H9 (cell line): ENCODE data around the gene AHSG. TPM values are rescaled to one million over a fixed set of nuclear protein-coding genes. Genes with fewer than 3 reads are reported as not detected.

Source experiments
- DNase-seq: peaks from one replicate; pipeline ENCODE4 v3.0.0-alpha.2; 2017
- H2AFZ ChIP-seq: one replicate; pipeline ENCODE4 v1.6.1; 2013; ENCODE audit warnings: mild to moderate bottlenecking, low read length, control low read depth, moderate library complexity
- H2AK5ac ChIP-seq: 2 replicates; pipeline ENCODE4 v1.6.1; 2013; ENCODE audit warnings: low read length, control low read depth, mixed read lengths; ENCODE audit not compliant: insufficient read length
- H2BK120ac ChIP-seq: one replicate; pipeline ENCODE4 v1.6.1; 2013; ENCODE audit warnings: low read depth, mild to moderate bottlenecking, low read length, control low read depth, inconsistent platforms; ENCODE audit not compliant: poor library complexity, severe bottlenecking
- H2BK12ac ChIP-seq: 2 replicates; pipeline ENCODE4 v1.6.1; 2013; ENCODE audit warnings: low read length, control low read depth, mixed read lengths, low read depth; ENCODE audit not compliant: insufficient read length
- H2BK15ac ChIP-seq: 2 replicates; pipeline ENCODE4 v1.6.1; 2013; ENCODE audit warnings: low read depth, low read length, control low read depth
- H2BK20ac ChIP-seq: one replicate; pipeline ENCODE4 v1.6.1; 2013; ENCODE audit warnings: low read depth, mild to moderate bottlenecking, low read length, control low read depth, inconsistent platforms; ENCODE audit not compliant: poor library complexity, severe bottlenecking
- H2BK5ac ChIP-seq: 2 replicates; pipeline ENCODE4 v1.6.1; 2013; ENCODE audit warnings: low read length, control low read depth, mixed read lengths; ENCODE audit not compliant: insufficient read length
- H3K14ac ChIP-seq: 2 replicates; pipeline ENCODE4 v1.6.1; 2013; ENCODE audit warnings: low read length, control low read depth; ENCODE audit not compliant: insufficient read depth
- H3K18ac ChIP-seq: 2 replicates; pipeline ENCODE4 v1.6.1; 2013; ENCODE audit warnings: low read depth, mild to moderate bottlenecking, mixed read lengths, low read length, control low read depth; ENCODE audit not compliant: insufficient read length
- H3K23ac ChIP-seq: 2 replicates; pipeline ENCODE4 v1.6.1; 2013; ENCODE audit warnings: low read length, control low read depth, mixed read lengths, low read depth; ENCODE audit not compliant: insufficient read length
- H3K23me2 ChIP-seq: 2 replicates; pipeline ENCODE4 v1.6.1; 2013; ENCODE audit warnings: low read depth, mild to moderate bottlenecking, mixed read lengths, low read length, control low read depth; ENCODE audit not compliant: insufficient read length, poor library complexity, severe bottlenecking
- H3K27ac ChIP-seq: 2 replicates; pipeline ENCODE4 v1.5.1; 2013; ENCODE audit warnings: low read length, control low read depth, mixed read lengths, low read depth; ENCODE audit not compliant: insufficient read length
- H3K27me3 ChIP-seq: 2 replicates; pipeline ENCODE4 v1.6.1; 2013; ENCODE audit warnings: low read length, control low read depth, inconsistent platforms; ENCODE audit not compliant: insufficient read depth
- H3K4ac ChIP-seq: 2 replicates; pipeline ENCODE4 v1.6.1; 2013; ENCODE audit warnings: low read depth, mild to moderate bottlenecking, control low read depth, inconsistent platforms, low read length, moderate library complexity
- H3K4me1 ChIP-seq: 2 replicates; pipeline ENCODE4 v1.6.1; 2013; ENCODE audit warnings: low read length, control low read depth, inconsistent platforms; ENCODE audit not compliant: insufficient read depth
- H3K4me2 ChIP-seq: 2 replicates; pipeline ENCODE4 v1.6.1; 2013; ENCODE audit warnings: low read length, control low read depth, mixed read lengths; ENCODE audit not compliant: insufficient read length, insufficient read depth
- H3K56ac ChIP-seq: 2 replicates; pipeline ENCODE4 v1.6.1; 2013; ENCODE audit warnings: low read depth, mild to moderate bottlenecking, mixed read lengths, low read length, control low read depth; ENCODE audit not compliant: insufficient read length
- H3K79me1 ChIP-seq: 2 replicates; pipeline ENCODE4 v1.6.1; 2013; ENCODE audit warnings: low read depth, mild to moderate bottlenecking, moderate library complexity, low read length, control low read depth, inconsistent platforms; ENCODE audit not compliant: insufficient read depth, poor library complexity, severe bottlenecking
- H3K79me2 ChIP-seq: 2 replicates; pipeline ENCODE4 v1.6.1; 2013; ENCODE audit warnings: low read length, control low read depth, inconsistent platforms; ENCODE audit not compliant: insufficient read depth
- H3K9ac ChIP-seq: 2 replicates; pipeline ENCODE4 v1.6.1; 2013; ENCODE audit warnings: low read length, control low read depth, mixed read lengths; ENCODE audit not compliant: insufficient read length; ENCODE audit errors: extremely low read depth
- H3K9me3 ChIP-seq: one replicate; pipeline ENCODE4 v1.6.1; 2013; ENCODE audit warnings: low read depth, low read length, inconsistent platforms; ENCODE audit not compliant: control insufficient read depth
- H3T11ph ChIP-seq: one replicate; pipeline ENCODE4 v1.6.1; 2013; ENCODE audit warnings: mild to moderate bottlenecking, low read length, control low read depth, inconsistent platforms
- H4K20me1 ChIP-seq: one replicate; pipeline ENCODE4 v1.6.1; 2013; ENCODE audit not compliant: control insufficient read depth, insufficient read length, insufficient read depth
- H4K5ac ChIP-seq: 2 replicates; pipeline ENCODE4 v1.6.1; 2013; ENCODE audit warnings: low read depth, mild to moderate bottlenecking, mixed read lengths, low read length, control low read depth; ENCODE audit not compliant: insufficient read length
- H4K8ac ChIP-seq: replicated peaks from 2 replicates; pipeline ENCODE4 v1.6.1; 2013; ENCODE audit warnings: low read length, control low read depth, mixed read lengths, low read depth; ENCODE audit not compliant: insufficient read length
- H4K91ac ChIP-seq: 2 replicates; pipeline ENCODE4 v1.6.1; 2013; ENCODE audit warnings: low read depth, mild to moderate bottlenecking, moderate library complexity, mixed read lengths, low read length, control low read depth; ENCODE audit not compliant: insufficient read length
- H3K27ac Mint-ChIP-seq, 3 experiments: 2 replicates in 2 of 3; 3 replicates in 1 of 3; pipeline ENCODE4 v1.8.0; 2020 to 2021; ENCODE audit warnings: mixed read lengths in 3 of 3, mild to moderate bottlenecking in 1 of 3, moderate library complexity in 1 of 3
- H3K27me3 Mint-ChIP-seq: 2 replicates; pipeline ENCODE4 v1.8.0; 2021; ENCODE audit warnings: low read depth, mild to moderate bottlenecking, moderate library complexity, mixed read lengths
- H3K36me3 Mint-ChIP-seq, 3 experiments: 2 replicates in 2 of 3; 3 replicates in 1 of 3; pipeline ENCODE4 v1.8.0; 2020 to 2021; ENCODE audit warnings: low read depth in 3 of 3, mixed read lengths in 3 of 3; ENCODE audit not compliant: insufficient read depth in 1 of 3
- H3K4me1 Mint-ChIP-seq, 2 experiments: 2 replicates each; pipeline ENCODE4 v1.8.0; 2020; ENCODE audit warnings: mixed read lengths in 2 of 2
- H3K4me3 Mint-ChIP-seq, 2 experiments: 2 replicates in 1 of 2; 3 replicates in 1 of 2; pipeline ENCODE4 v1.8.0; 2020 to 2021; ENCODE audit warnings: mild to moderate bottlenecking in 2 of 2, mixed read lengths in 2 of 2, moderate library complexity in 1 of 2
- H3K9me3 Mint-ChIP-seq, 2 experiments: 2 replicates in 1 of 2; 3 replicates in 1 of 2; pipeline ENCODE4 v1.8.0; 2020; ENCODE audit warnings: mild to moderate bottlenecking in 2 of 2, mixed read lengths in 2 of 2, moderate library complexity in 1 of 2
- WGBS: extraction: QIAGEN DNeasy Blood & Tissue Kit; methylation state at CpG from one replicate; pipeline ENCODE4 v1.1.7; 2013; ENCODE audit warnings: missing lambda C conversion rate, low lambda C conversion rate, mixed read lengths; ENCODE audit not compliant: insufficient read length; ENCODE audit errors: extremely low coverage; 5-methylcytosine and 5-hydroxymethylcytosine counted together
- total RNA-seq: library from RNA; stranded (reverse); gene quantifications from 2 replicates; pipeline ENCODE4 v1.2.1, GENCODE V29; 2021
- TF ChIP-seq, protein P1 (sequence below): fragments of 200-600 bp; sonication (generic); conservative IDR thresholded peaks from 3 replicates; pipeline ENCODE4 v1.8.0; 2021; ENCODE audit warnings: antibody characterized with exemption, mild to moderate bottlenecking

The AHSG gene
- total RNA-seq, 1 experiment from 2014 or later, result not detected

DNA sequence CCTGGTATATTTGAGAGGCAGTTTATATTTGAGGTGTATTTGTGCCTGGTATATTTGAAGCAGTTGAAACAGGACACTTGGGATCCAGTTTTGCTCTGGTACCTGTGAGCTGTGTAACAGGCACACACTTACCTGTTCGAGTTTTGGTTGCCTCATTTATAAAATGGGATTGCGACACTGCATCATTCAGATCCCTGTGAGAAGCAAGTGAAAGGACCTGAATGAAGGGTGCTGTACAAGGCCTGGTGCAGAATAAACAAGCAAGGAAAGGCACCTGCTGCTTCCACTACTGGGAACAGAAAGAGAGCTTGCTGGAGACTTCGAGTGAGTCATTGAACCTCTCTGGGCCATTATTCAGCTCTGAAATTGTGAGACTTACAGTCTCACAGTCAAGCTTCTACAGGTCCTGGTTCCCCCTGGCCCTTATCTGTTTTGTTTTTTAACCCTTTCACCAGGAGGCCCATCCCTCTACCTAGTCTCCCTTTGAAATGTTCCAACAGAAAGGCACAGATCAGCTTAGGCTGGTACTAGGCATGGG lies 38.9 kb downstream of the AHSG start:
- Histone ChIP-seq H3K14ac (no peak overlapping the region), H3K23ac (no peak overlapping the region), H4K91ac (no peak overlapping the region), H2BK15ac (no peak overlapping the region), H4K8ac (no peak overlapping the region), H3T11ph (no peak overlapping the region), H3K9me3 (no peaks in the 10 kb centered on the region), H3K4me2 (no peak overlapping the region), H3K79me1 (no peaks in the 10 kb centered on the region), H2BK120ac (no peak overlapping the region), H3K18ac (no peak overlapping the region), H2AK5ac (no peak overlapping the region), H3K9ac (no peak overlapping the region), H3K56ac (no peak overlapping the region), H3K27ac (no peak overlapping the region), H3K27me3 (no peaks in the 10 kb centered on the region), H3K4me1 (no peaks in the 10 kb centered on the region), H3K4ac (no peak overlapping the region), H2AFZ (no peak overlapping the region), H4K20me1 (no peaks in the 10 kb centered on the region), H2BK5ac (no peak overlapping the region), H3K79me2 (no peaks in the 10 kb centered on the region), H2BK20ac (no peak overlapping the region), H3K23me2 (no peaks in the 10 kb centered on the region), H2BK12ac (no peak overlapping the region), H4K5ac (no peak overlapping the region)
- H3K27me3 Mint-ChIP-seq, result peaks cover 3% of the 10 kb centered on the region; the same call in 1 of the 2 replicates
- WGBS, result no CpG with 5 or more reads among the region's 3 CpGs
- no peak overlapping the region for H3K4me3 Mint-ChIP-seq
- peaks cover 11 to 16% of the 10 kb centered on the region in 2 experiments for H3K4me1 Mint-ChIP-seq
- peaks cover 0 to 4% (median 0%) of the 10 kb centered on the region in 3 experiments; a peak in 1 of 7 replicates for H3K36me3 Mint-ChIP-seq
- H3K27ac Mint-ChIP-seq, result no peak overlapping the region
- peaks cover 2 to 3% of the 10 kb centered on the region in 2 experiments; a peak in 4 of 5 replicates for H3K9me3 Mint-ChIP-seq
- TF ChIP-seq, protein P1, sequence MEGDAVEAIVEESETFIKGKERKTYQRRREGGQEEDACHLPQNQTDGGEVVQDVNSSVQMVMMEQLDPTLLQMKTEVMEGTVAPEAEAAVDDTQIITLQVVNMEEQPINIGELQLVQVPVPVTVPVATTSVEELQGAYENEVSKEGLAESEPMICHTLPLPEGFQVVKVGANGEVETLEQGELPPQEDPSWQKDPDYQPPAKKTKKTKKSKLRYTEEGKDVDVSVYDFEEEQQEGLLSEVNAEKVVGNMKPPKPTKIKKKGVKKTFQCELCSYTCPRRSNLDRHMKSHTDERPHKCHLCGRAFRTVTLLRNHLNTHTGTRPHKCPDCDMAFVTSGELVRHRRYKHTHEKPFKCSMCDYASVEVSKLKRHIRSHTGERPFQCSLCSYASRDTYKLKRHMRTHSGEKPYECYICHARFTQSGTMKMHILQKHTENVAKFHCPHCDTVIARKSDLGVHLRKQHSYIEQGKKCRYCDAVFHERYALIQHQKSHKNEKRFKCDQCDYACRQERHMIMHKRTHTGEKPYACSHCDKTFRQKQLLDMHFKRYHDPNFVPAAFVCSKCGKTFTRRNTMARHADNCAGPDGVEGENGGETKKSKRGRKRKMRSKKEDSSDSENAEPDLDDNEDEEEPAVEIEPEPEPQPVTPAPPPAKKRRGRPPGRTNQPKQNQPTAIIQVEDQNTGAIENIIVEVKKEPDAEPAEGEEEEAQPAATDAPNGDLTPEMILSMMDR, result no peak
- DNase-seq, result no peak
